ENCODE data around the gene IL18R1. TPM values are rescaled to one million over a fixed set of nuclear protein-coding genes. Genes with fewer than 3 reads are reported as not detected.

Gene IL18R1
- total and polyA plus RNA-seq, 2 experiments from 2014 or later = 0.04 to 0.12 TPM

DNA sequence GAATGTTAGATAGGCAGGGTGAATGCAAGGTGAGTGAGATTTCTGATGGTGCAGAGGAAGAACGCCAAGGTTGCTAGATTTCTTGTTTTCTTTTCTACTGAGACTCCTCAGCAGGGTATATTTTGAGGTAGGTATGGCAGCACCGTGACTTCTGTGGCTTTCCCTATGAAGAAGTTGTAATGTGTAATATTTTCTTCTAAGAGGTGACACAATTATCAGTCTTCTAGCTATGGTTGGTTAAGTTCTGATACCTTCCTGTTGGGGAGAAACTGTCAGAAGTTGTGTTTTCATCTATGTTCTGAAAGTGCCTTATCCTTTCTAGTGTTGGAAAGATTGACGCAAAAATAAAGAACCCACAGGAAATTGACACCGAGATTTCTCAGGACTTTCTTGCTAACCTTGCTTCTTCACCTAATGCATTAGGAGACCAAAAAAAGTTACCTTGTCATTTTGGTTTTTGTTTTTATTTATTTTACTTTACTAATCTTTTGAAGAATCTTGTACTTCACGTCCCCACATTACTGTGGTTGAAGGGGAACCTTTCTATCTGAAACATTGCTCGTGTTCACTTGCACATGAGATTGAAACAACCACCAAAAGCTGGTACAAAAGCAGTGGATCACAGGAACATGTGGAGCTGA is 11.9 kb downstream of the IL18R1 start:
- H3K9me3 ChIP-seq (ENCODE audit: low read depth) = no peaks in the 10 kb centered on the region
- H3K4me3 ChIP-seq = no peak overlapping the region
- no peak overlapping the region for H3K27ac ChIP-seq
- no peaks in the 10 kb centered on the region for H3K4me1 ChIP-seq (ENCODE audit: low read depth)
- no peak for DNase-seq (ENCODE audit: low read depth in 1 of 2, low spot score in 1 of 2)
- H3K36me3 ChIP-seq = no peaks in the 10 kb centered on the region
- no peaks in the 10 kb centered on the region for H3K27me3 ChIP-seq
- TF ChIP-seq, protein P1, sequence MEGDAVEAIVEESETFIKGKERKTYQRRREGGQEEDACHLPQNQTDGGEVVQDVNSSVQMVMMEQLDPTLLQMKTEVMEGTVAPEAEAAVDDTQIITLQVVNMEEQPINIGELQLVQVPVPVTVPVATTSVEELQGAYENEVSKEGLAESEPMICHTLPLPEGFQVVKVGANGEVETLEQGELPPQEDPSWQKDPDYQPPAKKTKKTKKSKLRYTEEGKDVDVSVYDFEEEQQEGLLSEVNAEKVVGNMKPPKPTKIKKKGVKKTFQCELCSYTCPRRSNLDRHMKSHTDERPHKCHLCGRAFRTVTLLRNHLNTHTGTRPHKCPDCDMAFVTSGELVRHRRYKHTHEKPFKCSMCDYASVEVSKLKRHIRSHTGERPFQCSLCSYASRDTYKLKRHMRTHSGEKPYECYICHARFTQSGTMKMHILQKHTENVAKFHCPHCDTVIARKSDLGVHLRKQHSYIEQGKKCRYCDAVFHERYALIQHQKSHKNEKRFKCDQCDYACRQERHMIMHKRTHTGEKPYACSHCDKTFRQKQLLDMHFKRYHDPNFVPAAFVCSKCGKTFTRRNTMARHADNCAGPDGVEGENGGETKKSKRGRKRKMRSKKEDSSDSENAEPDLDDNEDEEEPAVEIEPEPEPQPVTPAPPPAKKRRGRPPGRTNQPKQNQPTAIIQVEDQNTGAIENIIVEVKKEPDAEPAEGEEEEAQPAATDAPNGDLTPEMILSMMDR (IDR thresholded peaks at IDR 0.05; ENCODE audit: low read depth, low read length) = no peak

DNA sequence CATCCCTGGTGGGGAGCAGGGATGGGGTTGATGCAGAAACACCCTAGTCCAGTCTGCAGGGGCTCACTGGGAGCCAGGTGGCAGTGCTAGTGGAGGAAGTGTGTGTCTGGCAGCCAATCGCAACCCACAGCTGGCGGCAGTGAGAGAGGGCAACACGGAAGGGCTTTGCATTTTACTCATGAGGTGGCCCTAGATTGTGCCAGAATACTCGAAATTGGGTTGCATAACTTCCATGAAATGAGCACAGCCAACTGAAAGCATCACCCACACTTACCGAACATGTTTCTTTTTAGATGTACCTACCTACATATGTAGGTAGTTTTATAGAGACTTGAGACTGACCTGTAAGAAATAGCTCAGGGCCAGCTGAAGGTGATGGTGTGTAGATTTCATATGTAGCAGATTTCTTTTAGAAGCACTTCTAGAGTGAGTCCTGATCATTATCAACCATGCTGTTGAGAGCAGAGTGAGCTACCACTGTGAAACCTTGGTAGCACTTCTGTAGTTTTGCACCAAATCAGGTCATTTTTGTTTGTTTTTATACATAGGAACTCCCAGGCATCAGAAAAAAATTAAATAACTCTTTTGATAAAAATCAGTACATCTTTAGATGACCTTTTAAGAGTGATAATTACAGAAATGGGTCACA is 13.0 kb downstream of the IL18R1 start:
- Histone ChIP-seq H3K36me3 (no peaks in the 10 kb centered on the region), H3K9me3 (ENCODE audit: low read depth) (no peaks in the 10 kb centered on the region), H3K27me3 (no peaks in the 10 kb centered on the region), H3K4me3 (no peak overlapping the region), H3K27ac (no peak overlapping the region), H3K4me1 (ENCODE audit: low read depth) (no peaks in the 10 kb centered on the region)
- TF ChIP-seq, protein P1 (IDR thresholded peaks at IDR 0.05; ENCODE audit: low read depth, low read length) = no peak
- no peak for DNase-seq (ENCODE audit: low read depth in 1 of 2, low spot score in 1 of 2)

DNA sequence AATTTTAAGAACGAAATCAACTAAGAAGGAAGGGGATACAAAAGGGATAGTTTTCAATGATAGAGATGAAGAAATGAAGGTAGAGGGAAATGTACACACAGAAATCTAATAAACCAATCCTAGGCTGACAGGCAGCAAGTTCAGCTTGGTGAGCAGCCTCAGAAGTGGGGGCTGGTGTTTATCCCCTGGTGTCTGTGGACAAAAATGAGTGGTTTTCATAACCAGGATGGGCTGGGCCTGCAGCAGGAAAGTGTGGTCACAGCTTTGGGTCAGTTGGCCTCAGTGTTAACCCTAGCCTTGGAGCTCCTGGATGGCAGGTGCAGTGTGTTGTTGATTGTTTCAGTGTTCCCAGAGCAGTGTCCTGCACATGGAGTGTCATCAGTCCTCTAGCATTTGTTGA is 14.3 kb downstream of the IL18R1 start:
- TF ChIP-seq, protein P1 (IDR thresholded peaks at IDR 0.05; ENCODE audit: low read depth, low read length) = no peak
- no peak for DNase-seq (ENCODE audit: low read depth in 1 of 2, low spot score in 1 of 2)

DNA sequence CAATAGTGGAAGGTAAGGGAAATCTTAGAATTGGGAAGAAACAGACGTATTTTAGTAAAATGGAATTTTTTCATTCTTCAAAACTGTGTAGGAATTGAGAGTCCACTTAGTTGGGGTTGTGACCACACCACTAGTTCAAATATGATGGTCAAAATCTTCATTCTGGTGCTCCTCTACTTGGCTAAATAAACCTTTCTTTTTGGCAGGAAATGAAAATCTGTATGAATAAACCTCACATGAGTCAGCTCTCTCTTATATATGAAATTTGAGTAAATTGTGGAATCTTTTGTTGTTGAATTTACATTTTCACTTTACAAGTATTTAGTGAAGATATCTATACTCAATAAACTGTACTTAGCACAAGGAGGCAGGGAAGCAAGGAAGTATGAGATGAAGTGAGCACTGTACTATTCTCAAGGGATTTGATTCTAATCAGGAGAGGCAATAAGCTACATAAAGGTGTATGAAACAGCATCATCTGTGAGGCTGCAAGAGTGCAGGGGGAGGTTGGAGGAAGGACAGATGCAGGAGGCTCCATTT is 20.5 kb downstream of the IL18R1 start:
- H3K4me3 ChIP-seq = no peak overlapping the region
- H3K9me3 ChIP-seq (ENCODE audit: low read depth) = no peaks in the 10 kb centered on the region
- no peaks in the 10 kb centered on the region for H3K36me3 ChIP-seq
- TF ChIP-seq, protein P1 (IDR thresholded peaks at IDR 0.05; ENCODE audit: low read depth, low read length) = no peak
- DNase-seq (ENCODE audit: low read depth in 1 of 2, low spot score in 1 of 2) = no peak
- no peaks in the 10 kb centered on the region for H3K27me3 ChIP-seq
- H3K4me1 ChIP-seq (ENCODE audit: low read depth) = no peaks in the 10 kb centered on the region
- H3K27ac ChIP-seq = no peak overlapping the region

More for the DNA sequence above, 14.3 kb downstream of the IL18R1 start:
- H3K4me3 ChIP-seq = no peak overlapping the region
- no peak overlapping the region for H3K27ac ChIP-seq
- H3K4me1 ChIP-seq (ENCODE audit: low read depth) = no peaks in the 10 kb centered on the region
- H3K27me3 ChIP-seq = no peaks in the 10 kb centered on the region
- H3K9me3 ChIP-seq (ENCODE audit: low read depth) = no peaks in the 10 kb centered on the region
- no peaks in the 10 kb centered on the region for H3K36me3 ChIP-seq

DNA sequence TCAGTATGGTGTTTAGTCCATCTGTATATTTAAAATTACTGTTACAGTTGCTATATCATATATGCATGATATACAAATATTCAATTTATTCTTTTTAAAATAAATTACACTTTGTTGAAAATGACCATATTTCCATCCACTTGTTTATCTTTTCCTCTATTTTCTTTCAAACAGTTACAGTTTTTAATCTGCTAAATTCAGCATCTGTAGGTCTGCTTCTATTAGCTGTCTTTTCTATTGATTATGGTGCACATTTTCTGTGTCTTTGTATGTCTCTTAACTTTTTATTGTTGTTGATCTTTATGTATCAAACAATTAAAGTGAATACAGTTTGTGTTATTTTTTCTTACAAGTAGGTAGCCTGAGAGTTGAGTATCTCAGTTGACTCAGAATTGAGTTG is 28.1 kb downstream of the IL18R1 start:
- Histone ChIP-seq H3K36me3 (no peaks in the 10 kb centered on the region), H3K27me3 (no peaks in the 10 kb centered on the region), H3K4me1 (ENCODE audit: low read depth) (no peaks in the 10 kb centered on the region), H3K9me3 (ENCODE audit: low read depth) (no peaks in the 10 kb centered on the region), H3K4me3 (no peak overlapping the region), H3K27ac (no peak overlapping the region)
- no peak for DNase-seq (ENCODE audit: low read depth in 1 of 2, low spot score in 1 of 2)
- TF ChIP-seq, protein P1 (IDR thresholded peaks at IDR 0.05; ENCODE audit: low read depth, low read length) = no peak

All from cardiac muscle cell (in vitro differentiated cells and primary cell).